DND-41 (cell line): Measurements from ENCODE around the gene DCTN3.

Experiments used
- EZH2 ChIP-seq: IDR thresholded peaks from 3 replicates; pipeline ENCODE4 v1.6.1; 2012; ENCODE audit warnings: borderline replicate concordance, low read depth, mild to moderate bottlenecking, moderate library complexity, low read length, inconsistent platforms; ENCODE audit not compliant: severe bottlenecking
- TF ChIP-seq, protein P1 (sequence below): IDR thresholded peaks from 2 replicates; pipeline ENCODE4 v1.5.1; 2012; ENCODE audit warnings: borderline replicate concordance, low read length, moderate library complexity, mild to moderate bottlenecking; ENCODE audit not compliant: poor library complexity, severe bottlenecking; ENCODE audit errors: extremely low read depth

DNA sequence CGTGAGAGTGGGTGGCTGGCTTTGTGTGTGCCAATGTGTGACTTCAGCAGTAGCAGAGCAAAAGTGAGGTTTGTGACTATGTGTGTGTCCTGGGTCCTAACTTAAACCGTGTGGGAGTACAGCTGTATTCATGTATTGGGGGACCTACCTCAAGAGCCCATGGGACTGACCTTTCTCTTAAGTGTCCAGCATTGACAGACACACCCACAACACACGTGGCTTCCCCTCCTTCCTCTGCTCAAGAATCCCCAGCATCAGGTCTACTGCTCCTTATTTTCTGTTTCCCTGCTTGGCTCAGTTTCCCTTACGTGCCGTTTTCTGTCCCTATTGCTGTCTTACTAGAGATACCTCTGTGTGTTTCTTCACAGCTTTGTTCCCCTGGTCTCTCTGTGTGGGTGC lies 32.3 kb upstream of the DCTN3 start:
- TF ChIP-seq, protein P1, sequence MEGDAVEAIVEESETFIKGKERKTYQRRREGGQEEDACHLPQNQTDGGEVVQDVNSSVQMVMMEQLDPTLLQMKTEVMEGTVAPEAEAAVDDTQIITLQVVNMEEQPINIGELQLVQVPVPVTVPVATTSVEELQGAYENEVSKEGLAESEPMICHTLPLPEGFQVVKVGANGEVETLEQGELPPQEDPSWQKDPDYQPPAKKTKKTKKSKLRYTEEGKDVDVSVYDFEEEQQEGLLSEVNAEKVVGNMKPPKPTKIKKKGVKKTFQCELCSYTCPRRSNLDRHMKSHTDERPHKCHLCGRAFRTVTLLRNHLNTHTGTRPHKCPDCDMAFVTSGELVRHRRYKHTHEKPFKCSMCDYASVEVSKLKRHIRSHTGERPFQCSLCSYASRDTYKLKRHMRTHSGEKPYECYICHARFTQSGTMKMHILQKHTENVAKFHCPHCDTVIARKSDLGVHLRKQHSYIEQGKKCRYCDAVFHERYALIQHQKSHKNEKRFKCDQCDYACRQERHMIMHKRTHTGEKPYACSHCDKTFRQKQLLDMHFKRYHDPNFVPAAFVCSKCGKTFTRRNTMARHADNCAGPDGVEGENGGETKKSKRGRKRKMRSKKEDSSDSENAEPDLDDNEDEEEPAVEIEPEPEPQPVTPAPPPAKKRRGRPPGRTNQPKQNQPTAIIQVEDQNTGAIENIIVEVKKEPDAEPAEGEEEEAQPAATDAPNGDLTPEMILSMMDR: no peak
- no peak for TF ChIP-seq EZH2
